GM19099 (cell line): ENCODE measurements around the gene TMEM135.

Source experiments
- POLR2A ChIP-seq: IDR thresholded peaks from 3 replicates; pipeline ENCODE4 v1.6.1; 2011; ENCODE audit warnings: low read depth; ENCODE audit not compliant: insufficient read length; ENCODE audit errors: extremely low read depth

The TMEM135 gene

DNA sequence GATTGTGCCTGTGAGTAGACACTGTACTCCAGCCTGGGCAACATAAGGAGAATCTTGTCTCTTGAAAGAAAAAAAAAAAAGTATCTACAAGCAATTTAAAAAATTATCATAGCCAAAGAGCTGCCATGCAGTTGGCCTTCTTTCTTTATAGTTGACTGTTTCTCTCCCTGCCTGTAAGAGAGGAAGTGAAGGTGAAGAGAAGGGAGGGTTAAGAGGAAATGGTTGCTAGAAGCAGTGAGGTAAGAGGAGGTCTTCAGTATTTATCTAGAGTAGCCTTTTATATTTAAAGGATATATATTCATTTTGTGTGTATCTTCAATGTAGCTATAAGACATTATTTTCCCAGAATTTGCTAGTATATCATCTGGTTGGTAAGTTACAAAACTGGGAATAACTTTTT lies 217.9 kb downstream of the TMEM135 start:
- TF ChIP-seq POLR2A: no peak

DNA sequence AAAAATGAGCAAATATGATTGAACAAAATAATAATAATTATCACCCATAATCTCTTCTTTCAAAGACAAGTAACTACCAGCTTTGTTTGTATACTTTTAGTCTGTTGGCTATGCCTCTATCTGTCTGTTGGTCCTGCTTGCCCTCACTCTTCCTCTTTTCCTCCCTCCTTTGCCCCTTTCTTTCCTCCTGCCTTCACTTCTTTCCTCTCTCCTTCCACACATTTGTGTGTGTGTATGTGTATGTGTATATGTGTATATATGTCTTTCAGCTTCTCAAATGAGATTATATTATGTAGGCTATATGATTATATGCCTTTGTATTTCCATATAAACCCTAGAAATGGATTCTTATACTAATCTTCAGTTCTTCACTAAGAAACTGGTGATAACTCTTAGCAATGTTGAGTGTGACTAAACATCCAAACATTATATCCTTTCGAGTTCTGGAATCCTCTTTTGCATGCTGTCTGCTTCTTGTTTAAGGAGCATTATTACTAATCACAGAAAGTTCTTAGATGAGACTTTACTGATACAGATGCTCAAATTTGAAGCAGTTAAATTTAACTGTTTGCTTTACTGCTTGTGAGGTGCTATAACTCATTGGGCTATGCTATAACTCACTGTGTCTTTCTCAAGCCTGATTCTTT lies 219.1 kb downstream of the TMEM135 start:
- no peak for TF ChIP-seq POLR2A

DNA sequence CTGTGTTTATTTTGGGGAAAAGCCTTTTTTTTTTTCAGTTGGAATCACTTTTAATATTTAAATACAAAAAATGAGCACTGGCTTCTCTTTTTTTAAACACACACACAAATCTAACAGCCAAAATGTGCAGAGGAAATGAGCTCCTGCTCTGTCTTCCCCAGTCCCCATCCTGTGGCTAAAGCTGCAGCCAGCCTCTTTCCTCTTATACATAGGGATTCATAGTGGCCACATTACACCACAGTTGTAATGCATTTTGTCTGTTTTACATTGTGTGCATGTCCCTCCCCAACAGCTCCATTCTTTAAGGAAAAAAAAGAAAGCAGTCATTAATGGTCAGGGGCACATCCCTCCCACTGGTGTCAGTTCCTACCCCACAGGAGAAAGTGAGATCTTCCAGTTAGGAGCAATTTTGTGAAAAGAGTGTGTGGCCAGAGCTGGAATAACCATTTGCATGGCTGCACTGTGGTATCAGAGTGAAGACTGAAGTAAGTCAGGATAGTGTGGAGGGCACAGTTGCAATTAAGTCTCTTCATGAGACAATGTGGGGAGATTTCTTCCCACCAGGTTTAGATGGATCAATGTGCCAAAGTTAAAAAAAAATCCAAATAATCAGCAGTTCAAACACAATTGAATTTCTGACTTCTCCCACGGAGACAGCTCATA lies 220.6 kb downstream of the TMEM135 start:
- TF ChIP-seq POLR2A: no peak

DNA sequence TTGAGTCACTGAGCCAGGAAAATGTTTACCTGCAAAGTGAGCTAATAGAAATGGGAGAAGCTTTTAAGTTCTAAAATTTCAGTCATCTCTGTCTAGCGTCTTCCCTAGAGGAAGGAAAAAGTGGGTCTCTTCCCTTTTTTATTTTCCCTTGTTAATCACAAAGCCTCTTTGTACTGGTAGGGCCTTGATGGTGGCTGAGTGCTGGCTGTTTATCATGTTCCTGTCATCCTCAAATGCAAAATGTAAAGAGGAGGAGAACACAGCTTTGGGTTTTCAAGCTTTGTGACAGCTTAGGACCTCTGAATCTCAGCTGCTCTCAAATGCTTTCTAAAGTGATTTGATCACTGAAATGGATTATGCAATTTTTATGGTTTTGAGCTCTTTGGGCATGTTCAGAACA lies 222.0 kb downstream of the TMEM135 start:
- no peak for TF ChIP-seq POLR2A

DNA sequence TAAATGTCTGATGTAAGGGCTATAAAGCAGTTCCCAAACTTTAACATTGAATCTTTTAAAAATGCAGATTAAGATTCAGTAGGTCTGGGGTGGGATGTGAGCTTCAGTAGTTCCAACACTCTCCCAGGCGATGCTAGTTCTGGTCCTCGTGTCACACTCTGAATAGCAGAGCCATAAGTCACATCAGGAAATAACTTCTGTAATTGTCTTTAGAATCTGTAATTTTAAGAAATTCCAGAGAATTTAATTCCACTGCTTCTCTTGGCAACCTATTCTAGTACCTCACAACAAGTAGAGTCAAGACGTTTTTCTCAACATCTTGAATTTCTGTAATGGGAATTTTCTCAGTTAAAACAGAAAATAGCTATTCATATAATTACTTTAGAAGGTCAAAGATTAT lies 223.1 kb downstream of the TMEM135 start:
- no peak for TF ChIP-seq POLR2A

DNA sequence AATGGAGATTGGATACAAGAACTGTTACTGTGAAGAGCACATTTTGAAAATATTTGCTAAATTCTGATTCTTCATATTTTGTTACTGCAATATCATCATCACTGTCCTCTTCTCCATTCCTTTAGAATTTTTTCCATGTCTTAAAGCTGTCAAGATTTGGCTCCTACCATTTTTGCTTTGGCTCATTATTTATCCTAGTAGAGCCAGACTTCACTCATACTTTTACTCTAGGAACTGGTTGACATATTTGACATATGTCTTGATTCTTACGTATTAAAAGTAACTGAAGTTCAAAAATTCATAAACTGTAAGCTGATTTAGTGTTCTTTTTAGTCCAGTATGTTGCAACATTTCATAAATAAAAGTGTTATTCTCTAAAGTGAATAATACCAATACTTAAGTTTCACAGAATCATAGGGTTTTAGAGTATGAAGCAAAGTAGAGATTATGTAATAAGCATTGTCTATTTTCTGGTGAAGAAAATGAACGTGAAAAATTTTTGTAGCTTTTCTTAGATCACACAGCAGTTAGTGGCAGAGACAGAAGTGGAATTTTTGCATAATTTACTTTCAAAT lies 225.6 kb downstream of the TMEM135 start:
- TF ChIP-seq POLR2A: no peak

DNA sequence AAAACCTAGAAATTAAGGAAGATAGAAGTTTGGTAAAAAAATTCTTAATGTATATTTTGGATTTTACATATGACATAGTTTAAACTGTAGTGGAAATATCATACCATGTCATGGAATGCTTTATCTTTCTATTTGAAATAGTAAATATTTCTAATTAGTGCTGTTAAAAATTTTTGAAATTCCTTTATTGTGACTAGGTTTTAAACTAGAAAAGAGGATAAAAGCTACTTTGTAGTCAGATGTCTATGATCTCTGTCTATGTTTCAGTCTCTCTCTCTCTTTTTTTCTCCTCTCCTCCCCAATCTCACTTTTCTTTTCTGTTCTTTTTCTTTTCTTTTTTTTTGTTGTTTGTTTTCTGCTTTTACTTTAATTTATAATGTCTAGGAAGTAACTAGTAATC lies 226.2 kb downstream of the TMEM135 start:
- TF ChIP-seq POLR2A: no peak

DNA sequence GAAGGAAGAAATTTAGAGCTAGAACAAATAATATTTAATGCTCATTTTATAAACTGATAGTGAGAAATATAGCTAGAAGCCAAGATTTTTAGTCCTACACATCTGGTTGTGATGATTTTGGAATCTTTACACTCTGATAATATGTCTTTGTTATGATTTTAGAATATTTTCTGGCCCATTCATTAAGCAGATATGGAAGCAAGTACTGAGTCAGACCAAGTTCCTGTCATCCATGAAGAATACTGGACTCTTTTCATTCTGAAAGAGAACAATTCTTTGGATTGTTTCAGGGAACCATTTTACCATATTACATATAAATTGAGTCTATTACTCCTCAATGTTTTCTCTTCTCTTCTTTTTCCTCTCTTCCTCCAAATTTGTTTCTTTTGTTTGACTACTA lies 227.4 kb downstream of the TMEM135 start:
- TF ChIP-seq POLR2A: no peak

DNA sequence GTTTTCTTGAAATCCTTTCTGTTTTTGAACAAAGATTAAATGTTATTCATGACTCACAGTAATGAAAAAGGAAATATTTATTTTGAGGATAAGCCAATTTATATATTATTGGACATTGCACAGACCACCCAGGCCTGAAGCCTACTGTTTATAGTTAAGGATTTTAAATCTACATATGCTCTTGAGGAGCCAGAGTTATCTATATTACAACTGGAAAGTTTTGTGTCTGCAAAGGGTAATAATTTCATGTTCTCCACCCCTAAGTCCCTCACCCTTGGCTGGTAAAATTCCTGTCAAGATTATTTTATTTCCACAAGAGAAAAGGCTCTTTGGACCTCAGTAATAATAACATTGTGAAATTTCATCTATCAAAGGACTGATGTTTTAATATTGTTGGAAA lies 228.2 kb downstream of the TMEM135 start:
- no peak for TF ChIP-seq POLR2A

DNA sequence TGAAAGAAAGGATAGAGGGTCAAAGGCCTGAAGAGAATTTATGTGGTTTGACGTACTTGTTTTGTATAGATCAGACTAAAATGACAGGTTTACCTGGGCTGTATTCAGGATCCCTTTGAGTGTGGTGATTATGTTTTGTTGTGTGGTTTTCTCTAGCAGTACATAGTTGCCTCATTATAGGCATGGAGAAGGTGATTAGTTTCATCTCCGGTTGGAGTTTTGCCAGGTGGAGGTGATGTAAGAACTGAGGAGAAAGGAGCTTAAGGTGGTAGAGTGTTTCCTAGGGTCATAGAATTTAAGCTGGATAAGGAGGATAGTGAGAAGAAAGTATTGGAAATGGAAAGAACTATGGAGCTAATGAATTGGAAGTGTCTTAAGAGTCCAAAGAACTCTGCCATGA lies 229.0 kb downstream of the TMEM135 start:
- TF ChIP-seq POLR2A: no peak

DNA sequence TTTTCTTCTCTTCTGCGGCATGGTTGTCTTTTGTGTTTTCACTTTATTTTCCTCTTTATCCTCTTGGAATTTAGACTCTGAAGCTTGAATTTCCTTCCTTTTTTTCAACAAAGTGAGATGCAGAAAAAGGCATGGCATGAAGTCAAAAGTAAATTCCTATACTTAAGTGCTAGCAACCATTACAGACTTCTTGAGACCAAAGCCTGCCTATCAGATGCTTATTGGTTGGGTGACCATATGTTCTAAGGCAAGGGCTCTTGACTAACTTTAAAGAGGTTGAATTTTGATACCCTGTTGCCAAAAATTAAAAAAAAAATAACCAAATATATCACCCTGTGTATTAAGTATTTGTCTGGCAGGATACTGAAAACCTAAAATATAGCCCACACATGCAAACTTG lies 237.4 kb downstream of the TMEM135 start:
- no peak for TF ChIP-seq POLR2A

DNA sequence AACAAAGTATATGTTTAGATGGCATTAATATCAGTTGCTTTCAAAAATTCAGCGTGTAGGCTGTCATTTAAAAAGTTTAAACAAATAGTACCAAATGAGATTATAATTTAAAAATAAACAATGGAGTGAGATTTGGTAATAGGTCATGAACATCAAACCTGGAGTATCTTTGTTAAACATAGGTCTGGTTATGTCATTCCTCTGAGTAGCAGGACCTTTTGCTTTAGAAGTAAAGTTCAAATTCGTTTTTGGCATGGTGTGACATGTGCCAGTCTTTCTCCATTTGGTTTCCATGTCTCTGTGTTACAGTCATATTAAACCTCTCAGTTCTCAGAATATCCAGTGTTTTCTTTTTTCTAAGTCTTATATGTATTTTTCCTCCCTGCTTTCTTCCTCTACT lies 242.4 kb downstream of the TMEM135 start:
- TF ChIP-seq POLR2A: no peak

DNA sequence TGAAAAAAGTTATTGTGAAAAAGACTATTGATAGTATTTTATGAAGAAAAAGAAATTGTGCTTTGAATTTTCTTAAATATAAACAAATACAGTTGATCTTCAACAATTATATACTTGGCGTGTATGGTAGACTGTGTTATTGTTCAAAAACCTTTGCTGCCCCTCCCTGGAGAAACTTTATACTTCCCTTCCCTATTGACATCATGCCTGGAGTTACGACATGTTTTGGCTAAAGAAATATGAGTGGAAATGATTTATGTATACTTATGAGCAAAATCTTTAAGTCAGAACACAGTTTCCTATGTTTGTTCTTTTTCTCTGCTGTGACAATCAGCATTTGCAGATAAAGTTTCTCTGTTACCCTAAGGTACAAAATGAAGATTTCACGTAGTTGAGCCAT lies 243.8 kb downstream of the TMEM135 start:
- TF ChIP-seq POLR2A: no peak

DNA sequence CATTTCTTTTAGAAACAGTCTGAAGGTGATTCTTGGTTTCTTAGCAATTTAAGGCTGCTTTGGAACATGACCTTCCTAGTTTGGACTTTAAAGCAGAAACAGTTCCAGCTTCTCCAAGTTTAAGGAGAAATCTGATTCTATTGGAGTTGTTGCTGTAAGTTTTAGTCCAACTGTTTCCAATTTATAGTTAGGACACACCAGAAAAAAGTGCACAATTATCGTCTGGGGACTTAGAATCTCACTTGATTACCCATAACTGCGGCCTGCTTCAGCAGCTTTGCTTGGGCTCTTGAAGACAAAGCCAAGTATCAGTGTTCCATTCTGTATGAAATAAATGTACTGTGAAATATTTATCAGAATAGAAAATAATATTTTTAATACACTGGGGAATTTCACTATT lies 246.6 kb downstream of the TMEM135 start:
- TF ChIP-seq POLR2A: no peak

DNA sequence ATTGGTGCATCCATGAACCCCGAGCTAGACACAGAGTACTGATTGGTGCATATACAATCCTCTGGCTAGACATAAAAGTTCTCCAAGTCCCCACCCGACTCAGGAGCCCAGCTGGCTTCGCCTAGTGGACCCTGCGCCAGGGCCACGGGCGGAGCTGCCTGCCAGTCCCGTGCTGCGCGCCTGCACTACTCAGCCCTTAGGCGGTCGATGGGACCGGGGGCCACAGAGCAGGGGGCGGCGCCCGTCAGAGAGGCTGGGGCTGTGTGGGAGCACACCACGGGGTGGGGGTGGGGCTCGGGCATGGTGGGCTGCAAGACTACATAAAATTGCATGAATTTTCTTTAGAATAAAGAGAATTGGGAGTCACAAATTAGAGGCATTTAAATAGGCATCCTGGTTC lies 248.6 kb downstream of the TMEM135 start:
- TF ChIP-seq POLR2A: no peak

DNA sequence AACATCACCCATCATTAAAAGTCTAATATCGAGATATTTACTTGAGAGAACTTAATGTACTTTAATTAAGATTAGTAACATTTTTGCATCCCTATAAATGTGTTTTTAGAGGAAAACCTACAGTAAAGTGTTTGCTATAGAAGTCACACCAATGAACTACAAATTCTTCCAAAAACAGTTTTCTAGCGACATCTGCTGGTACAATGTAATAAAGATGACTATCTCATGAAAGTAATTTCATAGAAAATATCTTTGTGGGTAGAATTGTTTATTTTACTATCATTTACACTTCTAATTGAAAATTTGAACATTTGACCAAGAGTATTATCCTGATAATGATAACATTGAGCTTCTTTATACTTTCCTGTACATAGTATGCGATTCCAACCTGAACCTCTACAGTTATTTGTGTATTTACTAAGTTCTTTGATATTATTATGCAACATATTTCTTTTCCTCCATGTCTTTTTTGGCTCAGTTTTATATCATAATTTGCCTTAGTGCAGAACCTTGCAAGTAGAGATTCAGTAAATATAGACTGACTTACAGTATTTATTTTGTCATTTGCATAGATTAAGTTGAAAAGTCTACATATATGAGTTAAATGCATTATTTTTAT lies 252.7 kb downstream of the TMEM135 start:
- no peak for TF ChIP-seq POLR2A
